HepG2 (cell line): Measurements from ENCODE around the gene SERINC4. TPM values are rescaled to one million over a fixed set of nuclear protein-coding genes. Genes with fewer than 3 reads are reported as not detected.
"Not testable (repeated sequence)": the region's sequence is repeated elsewhere in the genome, so short reads cannot be mapped to it uniquely, and the experiment has no call there.

ENCODE experiments used
- ATAC-seq: fragments of 200-7000 bp; cut with Tn5 transposase; 3 replicates; pipeline ENCODE4 v1.9.1; 2020; ENCODE audit warnings: mild to moderate bottlenecking, moderate library complexity
- BruUV-seq: library from RNA; stranded (reverse); fragments of 400-500 nt; replicated peaks from 2 replicates; lab custom pipeline; 2021; lab: Mats Ljungman, UMichigan
- CTCF ChIA-PET: fragments of 300-600 bp; formaldehyde crosslinking; extraction: SDS; loops from one replicate; lab custom pipeline; 2021; ENCODE audit warnings: low total read pairs, inconsistent platforms, low intra/inter-chr PET ratio; lab: Yijun Ruan, JAX
- POLR2A ChIA-PET: fragments of 350-600 bp; sonication (Branson Sonifier 250); formaldehyde crosslinking; loops from one replicate; lab custom pipeline; 2020; ENCODE audit warnings: antibody characterized with exemption, inconsistent platforms; lab: Yijun Ruan, JAX
- DNase-seq: peaks from one replicate; pipeline ENCODE4 v3.0.0-alpha.2; 2015; ENCODE audit warnings: low spot score
- FAIRE-seq: peaks from 3 replicates; lab custom pipeline; 2011; peaks lifted over from hg19 to GRCh38; lab: Jason Lieb, UNC
- H2AFZ ChIP-seq: one replicate; pipeline ENCODE4 v1.6.1; 2011; ENCODE audit warnings: low read length, inconsistent platforms
- H3K27ac ChIP-seq: fragments of 300-600 bp; 3 replicates; pipeline ENCODE4 v1.8.0; 2011; ENCODE audit warnings: mixed run types, mild to moderate bottlenecking, mixed read lengths, low read length, inconsistent platforms; ENCODE audit not compliant: insufficient read depth; ENCODE audit errors: extremely low read length
- H3K27me3 ChIP-seq, 2 experiments: fragments of 200-600 bp in 1 of 2; 2 replicates in 1 of 2; 3 replicates in 1 of 2; pipeline versions ENCODE4 v1.6.0 to v1.8.0; 2011; ENCODE audit warnings: low read length in 2 of 2, mild to moderate bottlenecking in 2 of 2, moderate library complexity in 2 of 2, inconsistent platforms in 1 of 2; ENCODE audit not compliant: insufficient read depth in 2 of 2, control insufficient read depth in 1 of 2
- H3K36me3 ChIP-seq, 2 experiments: fragments of 200-600 bp in 1 of 2; replicated peaks in 1 of 2; 2 replicates in 1 of 2; 3 replicates in 1 of 2; pipeline versions ENCODE4 v1.5.1 to v1.8.0; 2011; ENCODE audit warnings: low read length in 2 of 2, inconsistent platforms in 1 of 2; ENCODE audit not compliant: insufficient read depth in 2 of 2, control insufficient read depth in 1 of 2
- H3K4me1 ChIP-seq: 2 replicates; pipeline ENCODE4 v1.5.1; 2012; ENCODE audit warnings: low read length, inconsistent platforms; ENCODE audit not compliant: insufficient read depth
- H3K4me2 ChIP-seq: 2 replicates; pipeline ENCODE4 v1.6.0; 2011; ENCODE audit warnings: low read depth, low read length, inconsistent platforms
- H3K4me3 ChIP-seq, 3 experiments: fragments of 200-600 bp in 1 of 3; sonication (generic), shearing (Covaris generic) in 1 of 3; replicated peaks in 1 of 3; 2 replicates each; pipeline ENCODE4 v1.5.1; 2011 to 2016; ENCODE audit warnings: low read length in 3 of 3, inconsistent platforms in 2 of 3, low read depth in 2 of 3, mild to moderate bottlenecking in 2 of 3, control low read depth in 1 of 3, mixed read lengths in 1 of 3; ENCODE audit not compliant: insufficient read depth in 1 of 3
- H3K79me2 ChIP-seq: one replicate; pipeline ENCODE4 v1.6.1; 2011; ENCODE audit warnings: low read length, inconsistent platforms; ENCODE audit not compliant: insufficient read depth
- H3K9ac ChIP-seq: 2 replicates; pipeline ENCODE4 v1.6.0; 2011; ENCODE audit warnings: mild to moderate bottlenecking, low read depth, low read length, inconsistent platforms; ENCODE audit not compliant: insufficient read depth
- H3K9me3 ChIP-seq: 2 replicates; pipeline ENCODE4 v1.5.1; 2012; ENCODE audit warnings: mild to moderate bottlenecking, low read length
- H4K20me1 ChIP-seq: 2 replicates; pipeline ENCODE4 v1.6.0; 2011; ENCODE audit warnings: inconsistent platforms, mild to moderate bottlenecking, low read length, moderate library complexity; ENCODE audit not compliant: insufficient read depth
- ASH2L ChIP-seq: fragments of 300-600, 200-600 bp; sonication (generic); IDR thresholded peaks from 2 replicates; pipeline ENCODE4 v1.7.0; 2017; ENCODE audit warnings: low read depth, mild to moderate bottlenecking, moderate library complexity, mixed read lengths, low read length; ENCODE audit not compliant: insufficient read length
- ELF4 ChIP-seq: sonication (generic); formaldehyde crosslinking; IDR thresholded peaks from 2 replicates; pipeline ENCODE4 v1.5.0; 2020; ENCODE audit warnings: missing genetic modification reagents, mild to moderate bottlenecking, moderate library complexity, borderline replicate concordance
- PTBP1 ChIP-seq: fragments of 200-400 bp; formaldehyde crosslinking; IDR thresholded peaks from 2 replicates; pipeline ENCODE4 v1.6.1; 2018; ENCODE audit warnings: low read length, low read depth; ENCODE audit not compliant: poor library complexity, severe bottlenecking
- THAP11 ChIP-seq: IDR thresholded peaks from 2 replicates; pipeline ENCODE4 v1.6.1; 2016; ENCODE audit warnings: missing biosample characterization, missing genetic modification reagents
- ZFP36L1 ChIP-seq: sonication (generic); formaldehyde crosslinking; IDR thresholded peaks from 2 replicates; pipeline ENCODE4 v1.8.0; 2022; ENCODE audit warnings: mild to moderate bottlenecking, missing genetic modification reagents, moderate library complexity
- ZNF10 ChIP-seq: sonication (generic); formaldehyde crosslinking; IDR thresholded peaks from 2 replicates; pipeline ENCODE4 v1.4.0; 2020; ENCODE audit warnings: mild to moderate bottlenecking, low read depth, missing genetic modification reagents, borderline replicate concordance
- ZNF17 ChIP-seq: sonication (generic); formaldehyde crosslinking; IDR thresholded peaks from 2 replicates; pipeline ENCODE4 v1.5.0; 2020; ENCODE audit warnings: mild to moderate bottlenecking, missing genetic modification reagents
- ZNF773 ChIP-seq: sonication (generic); formaldehyde crosslinking; IDR thresholded peaks from 2 replicates; pipeline ENCODE4 v1.4.0; 2020; ENCODE audit warnings: missing genetic modification reagents, borderline replicate concordance
- ZNF788 ChIP-seq: sonication (generic); formaldehyde crosslinking; IDR thresholded peaks from 2 replicates; pipeline ENCODE4 v1.5.0; 2020; ENCODE audit warnings: mild to moderate bottlenecking, missing genetic modification reagents, borderline replicate concordance
- WGBS: methylation state at CpG from one replicate; pipeline ENCODE4 v1.1.6; 2017; ENCODE audit warnings: low lambda C conversion rate; 5-methylcytosine and 5-hydroxymethylcytosine counted together
- in situ Hi-C: cut with HindIII; loops from 2 replicates; pipeline ENCODE4 v1.10.0; 2017; ENCODE audit warnings: low pct_unique_long_range_greater_than_20kb; ENCODE audit not compliant: extremely low pct_ligation_motif_present
- intact Hi-C: fragments of 100-400 bp; cut with micrococcal nuclease; formaldehyde crosslinking; loops from one replicate; pipeline ENCODE4 v1.10.0; 2022; ENCODE audit not compliant: unreplicated experiment
- polyA plus RNA-seq, 8 experiments: library from polyadenylated mRNA; depleted of rRNA in 3 of 8; stranded (reverse) in 7 of 8; unstranded in 1 of 8; fragments of >200 nt; fragmentation: Illumina TruSeq in 4 of 8; extraction: Trizol in 4 of 8; gene quantifications; 2 replicates each; pipeline versions ENCODE4 v1.2.1 to v1.2.3, GENCODE V29; 2011 to 2016; ENCODE audit warnings: low read depth in 4 of 8, missing spikeins in 1 of 8, mixed read lengths in 1 of 8; ENCODE audit not compliant: insufficient read depth in 1 of 8
- total RNA-seq, 5 experiments: library from RNA; depleted of rRNA; stranded (reverse); fragments of >200 nt; fragmentation: Illumina TruSeq; extraction: Trizol; gene quantifications; 2 replicates each; pipeline ENCODE4 v1.2.3, GENCODE V29; 2016; ENCODE audit warnings: low read depth in 1 of 5
- TF ChIP-seq, protein P1 (sequence below): sonication (generic); IDR thresholded peaks from 2 replicates; pipeline ENCODE4 v1.6.1; 2016; ENCODE audit warnings: low read depth, borderline replicate concordance

The SERINC4 gene
- total and polyA plus RNA-seq, 2 of the 13 experiments (the other 11 are each of a cell fraction or from before 2014, with no cell fraction given): not detected

DNA sequence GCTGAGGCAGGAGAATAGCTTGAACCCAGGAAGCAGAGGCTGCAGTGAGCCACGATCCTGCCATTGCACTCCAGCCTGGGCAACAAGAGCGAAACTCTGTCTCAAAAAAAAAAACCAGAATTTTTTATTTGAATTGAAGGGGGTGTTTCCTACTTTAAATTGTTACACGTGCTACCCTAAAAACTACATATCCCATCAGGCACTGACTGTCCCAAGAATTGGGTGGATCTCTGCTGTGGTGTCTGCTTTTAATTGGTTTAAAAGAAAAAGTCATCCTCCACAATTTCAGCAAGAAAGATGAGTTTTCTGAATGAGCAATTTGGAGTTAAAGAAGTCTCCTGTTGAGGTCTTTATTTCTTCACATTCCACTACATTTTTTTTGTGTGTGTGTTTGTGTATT is 51.6 kb downstream of the SERINC4 start:
- WGBS: 71% methylated on average over 3 of the region's 3 CpGs
- Histone ChIP-seq H3K4me1 (peaks cover 47% of the 10 kb centered on the region), H3K9me3 (no peaks in the 10 kb centered on the region), H2AFZ (no peak overlapping the region), H3K9ac (0 out of 2 replicates have a peak overlapping the region, but pooled peaks have one; percentile 22), H3K36me3 (peaks cover 0 to 24% of the 10 kb centered on the region in 2 experiments; a peak in 3 of 5 replicates), H3K79me2 (peaks cover 64% of the 10 kb centered on the region), H3K27ac (no peak overlapping the region), H3K4me2 (peak overlapping the region; percentile 70), H3K27me3 (no peaks in the 10 kb centered on the region; a peak in 1 of 5 replicates), H3K4me3 (peak overlapping the region in 2 of 3 experiments; percentile 21 to 85; a peak in 4 of 6 replicates), H4K20me1 (peaks cover 37% of the 10 kb centered on the region)
- BruUV-seq: no TSS peak
- in situ Hi-C loops (no loop called here), intact Hi-C loops (no loop called here)
- no peak for DNase-seq
- no peak for ATAC-seq
- ChIA-PET POLR2A (no interaction called here), CTCF (no interaction called here)
- peak; percentile 72 for TF ChIP-seq THAP11
- TF ChIP-seq ZFP36L1: no peak
- TF ChIP-seq PTBP1: no peak
- TF ChIP-seq ZNF773 (CRISPR knock-in tag): no peak
- no peak for TF ChIP-seq ZNF17 (CRISPR knock-in tag)
- no peak for FAIRE-seq

DNA sequence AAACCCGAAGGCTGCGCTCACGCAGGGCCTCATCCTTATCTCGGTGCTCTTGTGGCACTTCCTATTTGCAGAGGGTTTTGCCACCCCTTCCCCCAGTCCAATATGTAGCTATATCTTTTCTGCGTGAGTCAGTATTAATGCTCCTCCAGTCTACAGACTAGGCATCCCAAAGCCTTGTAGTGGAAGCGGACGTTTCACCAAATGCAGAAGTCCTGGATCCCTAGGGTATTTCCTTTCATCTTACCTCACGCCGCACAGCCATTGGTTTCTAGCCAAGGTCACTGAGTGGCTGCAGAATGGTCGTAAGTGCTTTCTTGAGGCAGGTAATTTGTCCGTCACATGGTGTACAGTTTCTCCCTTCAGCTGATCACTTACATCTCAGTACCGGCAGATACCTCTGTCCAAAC is 53.1 kb downstream of the SERINC4 start:
- H3K36me3 ChIP-seq, intact Hi-C loops, BruUV-seq, CTCF ChIA-PET, H2AFZ ChIP-seq: not testable (repeated sequence)
- H3K27ac ChIP-seq: peak overlapping the region; percentile 85
- H4K20me1 ChIP-seq: peaks cover 28% of the 10 kb centered on the region
- POLR2A ChIA-PET: interaction anchor here (0.6 to 2.1 kb wide), 3 partner anchors 53 to 305 kb away, joined by 3 to 7 read pairs (median 6); partner anchors contain the start of genes HYPK and SERINC4
- ATAC-seq: peak; percentile 19
- peak; percentile 7 for DNase-seq
- peak overlapping the region; percentile 70 for H3K4me2 ChIP-seq
- peaks cover 51% of the 10 kb centered on the region for H3K79me2 ChIP-seq
- WGBS: under 1% methylated on average over 10 of the region's 12 CpGs
- peak; percentile 89; the same call in 1 of the 2 replicates for TF ChIP-seq ZNF10 (CRISPR knock-in tag)
- TF ChIP-seq ZNF788 (CRISPR knock-in tag): 0 out of 2 replicates have a peak, but pooled peaks have one; percentile 2
- TF ChIP-seq ASH2L: peak; percentile 35
- TF ChIP-seq, protein P1, sequence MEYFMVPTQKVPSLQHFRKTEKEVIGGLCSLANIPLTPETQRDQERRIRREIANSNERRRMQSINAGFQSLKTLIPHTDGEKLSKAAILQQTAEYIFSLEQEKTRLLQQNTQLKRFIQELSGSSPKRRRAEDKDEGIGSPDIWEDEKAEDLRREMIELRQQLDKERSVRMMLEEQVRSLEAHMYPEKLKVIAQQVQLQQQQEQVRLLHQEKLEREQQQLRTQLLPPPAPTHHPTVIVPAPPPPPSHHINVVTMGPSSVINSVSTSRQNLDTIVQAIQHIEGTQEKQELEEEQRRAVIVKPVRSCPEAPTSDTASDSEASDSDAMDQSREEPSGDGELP: peak; percentile 48; the same call in 1 of the 2 replicates
- 0 out of 2 replicates have a peak, but pooled peaks have one; percentile 23 for TF ChIP-seq ELF4
- TF ChIP-seq, all 625 proteins: peak for 5; not testable (repeated sequence) for 620
- Histone ChIP-seq H3K4me3 (peak overlapping the region; percentile 73 to 91 (median 85)), H3K9ac (peak overlapping the region; percentile 88), H3K4me1 (peaks cover 42% of the 10 kb centered on the region)
- peak; percentile 23 for FAIRE-seq
- in situ Hi-C loops, H3K27me3 ChIP-seq, H3K9me3 ChIP-seq: not testable (repeated sequence)
